GM19397 (cell line): ENCODE data around the gene KLHDC1.
"Not testable (repeated sequence)": the region's sequence is repeated elsewhere in the genome, so short reads cannot be mapped to it uniquely, and the experiment has no call there.

Experiments
- ATAC-seq: cut with Tn5 transposase; IDR thresholded peaks from one replicate; pipeline ENCODE4 v1.9.1; 2021; ENCODE audit warnings: mild to moderate bottlenecking, moderate library complexity; ENCODE audit not compliant: unreplicated experiment

KLHDC1 gene, protein sequence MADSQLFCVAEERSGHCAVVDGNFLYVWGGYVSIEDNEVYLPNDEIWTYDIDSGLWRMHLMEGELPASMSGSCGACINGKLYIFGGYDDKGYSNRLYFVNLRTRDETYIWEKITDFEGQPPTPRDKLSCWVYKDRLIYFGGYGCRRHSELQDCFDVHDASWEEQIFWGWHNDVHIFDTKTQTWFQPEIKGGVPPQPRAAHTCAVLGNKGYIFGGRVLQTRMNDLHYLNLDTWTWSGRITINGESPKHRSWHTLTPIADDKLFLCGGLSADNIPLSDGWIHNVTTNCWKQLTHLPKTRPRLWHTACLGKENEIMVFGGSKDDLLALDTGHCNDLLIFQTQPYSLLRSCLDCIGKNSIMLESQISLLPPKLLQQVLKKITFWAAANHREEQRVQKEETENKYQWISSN

DNA sequence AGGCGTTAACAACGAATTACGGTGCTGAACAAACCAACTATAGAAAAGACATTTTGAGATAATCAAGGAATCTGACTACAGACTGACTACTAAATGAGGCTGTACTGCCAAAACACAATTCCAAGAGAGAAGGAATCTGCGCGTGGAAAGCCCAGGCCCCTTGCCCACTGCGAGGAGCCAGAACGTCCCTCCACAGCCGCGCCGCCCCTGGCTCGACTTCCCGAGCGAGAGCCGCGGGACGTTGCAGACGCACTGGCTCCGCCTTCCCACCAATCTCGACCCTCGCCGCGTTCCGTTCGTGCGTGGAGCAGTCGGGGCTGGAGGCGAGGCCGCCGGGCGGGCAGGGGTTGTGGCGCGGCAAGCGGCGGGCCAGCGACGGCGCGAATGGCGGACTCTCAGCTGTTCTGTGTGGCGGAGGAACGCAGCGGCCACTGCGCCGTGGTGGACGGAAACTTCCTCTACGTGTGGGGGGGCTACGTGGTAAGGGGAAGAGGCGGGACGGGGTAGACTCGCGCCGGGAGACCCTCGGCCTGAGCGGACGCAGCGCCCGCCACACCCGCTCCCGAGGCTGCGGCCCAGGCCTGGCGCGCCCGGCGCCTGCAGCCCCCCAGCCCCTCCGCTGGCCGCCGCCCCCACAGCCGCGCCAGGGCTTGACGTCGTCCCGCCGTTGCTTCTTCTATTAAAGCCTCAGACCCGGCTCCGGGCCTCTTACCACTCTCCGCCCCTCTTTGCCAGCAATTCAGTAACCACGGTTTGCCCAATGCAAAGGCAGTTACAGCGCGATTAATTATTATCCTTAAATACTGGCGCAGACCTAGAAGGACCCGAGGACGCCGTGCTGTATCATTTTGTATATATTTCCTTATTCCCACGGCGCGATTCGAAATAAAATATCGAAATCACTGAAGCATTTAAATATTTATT lies at the start of gene KLHDC1:
TSS of gene KLHDC1 (plus strand) at position 310 of the 924 bp plus-strand sequence. CDS start at position 385, 75 bp downstream.
- peak; percentile 61 for ATAC-seq

DNA sequence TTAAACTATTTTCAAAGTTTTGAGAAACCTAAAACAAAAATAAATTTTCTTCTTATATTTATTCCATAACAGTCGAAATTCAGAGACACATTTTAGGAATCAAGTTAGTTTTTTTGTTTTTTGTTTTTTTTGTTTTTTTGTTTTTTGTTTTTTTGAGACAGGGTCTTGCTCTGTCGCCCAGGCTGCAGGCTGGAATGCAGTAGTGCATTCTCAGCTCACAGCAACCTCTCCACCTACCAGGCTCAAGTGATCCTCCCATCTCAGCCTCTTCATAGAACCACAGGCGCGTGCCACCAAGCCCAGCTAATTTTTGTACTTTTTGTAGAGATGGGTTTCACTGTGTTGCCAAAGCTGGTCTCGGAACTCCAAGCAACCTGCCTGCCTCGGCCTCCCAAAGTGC lies 39.4 kb upstream of the KLHDC1 start:
- no peak for ATAC-seq

DNA sequence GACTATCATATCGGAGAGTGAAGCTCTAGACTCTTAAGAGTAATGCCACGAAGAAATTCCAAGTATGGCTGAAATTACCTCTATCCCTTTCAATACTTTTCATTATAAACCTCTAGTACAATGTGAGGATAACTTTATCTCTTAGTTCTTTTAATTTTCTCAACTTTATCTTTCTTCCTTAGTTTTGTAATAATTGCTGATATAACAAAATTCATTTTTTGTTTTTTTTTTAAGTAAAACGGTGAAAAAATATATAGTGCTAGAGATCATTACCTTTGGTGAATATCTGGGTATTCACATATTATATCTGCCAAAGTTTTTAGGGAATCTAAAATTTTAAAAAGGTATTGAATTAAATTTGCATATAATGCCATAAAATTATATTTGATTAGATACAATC lies 38.4 kb upstream of the KLHDC1 start:
- no peak for ATAC-seq

DNA sequence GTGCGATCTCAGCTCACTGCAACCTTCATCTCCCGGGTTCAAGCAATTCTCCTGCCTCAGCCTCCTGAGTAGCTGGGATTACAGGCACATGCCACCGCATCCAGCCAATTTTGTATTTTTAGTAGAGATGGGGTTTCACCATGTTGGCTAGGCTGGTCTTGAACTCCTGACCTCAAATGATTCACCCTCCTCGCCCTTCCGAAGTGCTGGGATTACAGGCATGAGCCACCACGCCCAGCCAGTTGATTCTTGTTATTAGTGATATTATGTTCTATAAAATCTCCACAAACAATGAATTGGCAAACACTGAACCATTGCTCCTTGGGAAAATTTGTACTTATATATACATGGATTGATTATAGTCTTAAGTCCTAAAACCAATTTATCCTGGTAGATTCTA lies 35.4 kb upstream of the KLHDC1 start:
- ATAC-seq, result not testable (repeated sequence)

DNA sequence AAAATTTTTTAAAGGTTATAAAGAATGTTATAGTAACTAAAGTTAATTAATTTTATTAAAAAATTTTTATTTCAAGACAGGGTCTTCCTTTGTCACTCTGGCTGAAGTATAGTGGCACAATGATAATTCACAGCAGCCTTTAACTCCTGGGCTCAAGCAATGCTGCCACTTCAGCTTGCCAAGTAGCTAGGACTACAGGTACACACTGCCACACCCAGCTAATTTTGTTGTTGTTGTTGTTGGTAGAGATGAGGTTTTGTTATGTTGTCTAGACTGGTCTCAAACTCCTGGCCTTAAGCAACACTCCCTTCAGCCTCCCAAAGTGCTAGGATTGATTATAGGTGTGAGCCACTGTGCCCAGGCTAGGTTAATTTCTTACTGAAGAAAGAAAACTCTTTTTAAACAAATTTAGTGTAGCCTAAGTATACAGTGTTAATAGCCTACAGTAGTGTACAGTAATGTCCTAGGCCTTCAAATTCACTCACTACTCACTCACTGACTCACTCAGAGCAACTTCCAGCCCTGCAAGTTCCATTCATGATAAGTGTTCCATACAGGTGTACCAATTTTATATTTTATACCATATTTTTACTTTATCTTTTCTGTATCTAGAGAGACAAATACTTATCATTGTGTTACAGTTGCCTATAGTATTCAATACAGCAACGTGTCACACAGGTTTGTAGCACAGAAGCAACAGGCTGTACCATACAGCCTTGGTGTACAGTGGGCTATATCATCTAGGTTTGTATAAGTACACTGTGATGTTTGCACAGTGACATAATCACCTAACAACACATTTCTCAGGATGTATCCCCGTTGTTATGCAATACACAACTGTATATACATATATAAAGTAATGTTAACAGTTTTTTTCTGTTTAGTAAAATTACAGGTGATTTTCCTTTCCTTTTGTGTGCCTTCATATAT lies 33.1 kb upstream of the KLHDC1 start:
- ATAC-seq, result no peak

DNA sequence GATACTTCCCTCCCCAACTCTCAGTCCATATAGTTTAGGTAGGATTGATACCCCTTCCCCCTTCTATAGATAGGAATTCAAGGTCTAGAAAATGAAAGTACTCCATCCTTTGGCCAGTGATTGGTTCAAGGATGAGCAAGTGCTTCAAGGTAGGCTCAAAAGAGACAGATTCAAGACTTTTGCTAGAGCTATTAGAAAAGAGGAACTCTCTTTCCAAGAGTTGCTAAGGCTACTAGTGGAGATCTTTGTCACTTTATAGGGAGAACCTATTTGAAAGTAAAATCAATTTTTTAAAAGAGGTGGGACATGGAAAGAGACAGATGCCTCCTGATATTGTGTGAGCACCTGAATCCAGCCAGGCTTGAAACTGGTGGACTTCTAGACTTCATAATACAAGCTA lies 22.4 kb upstream of the KLHDC1 start:
- no peak for ATAC-seq

DNA sequence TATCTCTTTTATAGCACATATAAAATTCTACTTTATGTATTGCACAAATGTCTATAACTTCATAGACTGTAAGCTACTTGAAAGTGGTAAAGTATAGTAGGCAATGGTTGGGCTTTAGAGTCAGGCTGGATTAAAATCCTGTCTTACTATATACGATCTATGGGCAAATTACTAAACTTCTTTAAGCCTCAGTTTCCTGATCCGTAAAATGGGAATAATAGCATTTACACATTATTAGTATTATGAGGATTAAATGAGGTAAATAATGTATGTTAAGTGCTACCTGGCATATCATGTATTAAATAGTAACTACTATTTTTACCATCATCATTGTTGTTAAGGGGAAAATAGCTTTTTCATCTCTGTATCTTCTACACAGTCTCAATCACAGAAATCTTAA lies 19.3 kb upstream of the KLHDC1 start:
- ATAC-seq, result no peak

DNA sequence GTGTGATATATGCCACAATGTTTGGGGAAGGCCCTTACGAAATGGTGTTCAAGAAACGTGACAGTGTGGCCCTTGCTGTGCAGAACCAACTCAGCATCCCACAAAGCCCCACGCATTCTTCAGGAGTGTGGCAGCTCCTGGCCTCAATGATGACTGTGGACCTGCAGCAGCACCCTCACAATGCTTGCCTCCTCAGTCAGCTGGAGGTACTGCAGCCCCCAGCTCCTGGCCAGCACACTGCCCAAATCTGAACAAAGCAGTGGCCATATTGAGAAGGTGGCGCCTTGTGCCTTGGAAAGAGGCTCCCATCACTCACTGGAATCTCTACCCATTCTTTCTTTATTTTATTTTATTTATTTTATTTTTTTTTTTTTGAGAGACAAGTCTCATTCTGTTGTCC lies 15.3 kb upstream of the KLHDC1 start:
- no peak for ATAC-seq

DNA sequence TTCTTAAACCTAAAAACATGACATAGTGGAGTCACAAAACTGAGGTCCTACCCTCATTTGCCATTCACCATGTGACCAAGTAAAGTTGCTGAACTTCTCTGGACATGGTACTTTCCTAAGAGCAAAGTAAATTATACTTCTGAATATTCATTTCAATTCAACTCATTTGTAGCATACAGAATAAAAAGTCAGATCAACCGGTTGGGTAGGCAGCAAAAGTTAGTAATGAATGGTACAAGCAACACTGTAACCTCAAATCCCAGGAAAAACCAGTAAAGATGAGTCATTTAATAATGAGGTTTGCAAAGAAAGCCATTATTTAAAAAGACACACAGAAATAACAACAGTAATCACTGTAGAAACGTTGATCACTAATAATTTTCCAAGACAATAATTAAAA lies 13.6 kb upstream of the KLHDC1 start:
- ATAC-seq, result no peak

DNA sequence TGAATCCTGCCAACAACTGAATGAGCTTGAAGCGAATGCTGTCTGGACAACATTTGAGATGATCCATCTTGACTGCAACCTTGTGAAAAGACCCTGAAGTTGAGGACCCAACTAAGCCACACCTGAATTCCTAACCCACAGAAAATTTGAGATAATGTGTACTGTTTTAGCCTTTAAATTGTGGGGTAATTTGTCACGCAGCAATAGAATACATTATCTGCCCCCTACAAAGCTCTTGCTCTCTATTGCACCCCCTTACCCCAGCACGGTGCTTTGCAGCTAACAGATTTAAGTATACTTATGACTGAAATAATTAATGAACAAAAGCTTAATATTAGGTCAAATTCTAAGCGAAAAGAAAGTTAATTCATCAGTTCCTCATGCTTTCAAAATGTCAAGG lies 6.5 kb upstream of the KLHDC1 start:
- no peak for ATAC-seq

DNA sequence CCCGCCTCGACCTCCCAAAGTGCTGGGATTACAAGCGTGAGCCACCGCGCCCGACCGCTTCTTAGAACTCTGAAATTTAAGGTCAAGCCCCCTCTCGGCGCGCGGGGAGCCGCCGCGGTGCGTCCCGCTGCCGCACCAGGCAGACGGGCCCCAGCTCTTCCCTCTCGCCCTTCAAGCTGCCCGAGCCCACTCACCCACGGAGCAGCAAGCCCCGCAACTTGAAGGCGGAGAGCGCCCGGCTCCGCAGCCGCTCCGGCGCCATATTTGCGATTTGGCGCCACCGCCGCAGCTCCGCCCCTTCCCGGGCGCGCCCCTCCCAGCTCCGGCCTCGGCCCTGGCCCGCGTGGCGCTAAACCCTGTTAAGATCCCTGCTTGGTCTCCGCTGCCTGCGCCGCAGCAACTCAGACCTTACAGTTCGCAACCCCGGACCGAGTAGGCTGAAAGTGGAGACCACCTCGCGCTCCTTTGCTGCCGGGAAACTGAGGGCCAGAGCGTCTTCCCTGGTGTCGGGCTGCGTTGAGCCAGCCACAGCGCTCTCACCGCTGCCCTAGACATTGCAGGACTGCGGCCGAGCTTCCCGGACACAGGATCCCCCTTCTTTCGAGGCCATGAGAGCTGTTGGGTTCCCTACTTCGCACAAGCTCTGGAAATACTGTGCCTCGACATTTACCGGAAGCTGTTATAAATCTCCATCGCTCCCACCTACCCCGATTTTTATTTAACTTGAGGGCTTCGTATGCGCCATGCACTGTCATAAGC lies 4.8 kb upstream of the KLHDC1 start, which contains the start of gene POLE2:
TSS of gene POLE2 (minus strand) at position 273 of the 759 bp plus-strand sequence. CDS start at position 262, 11 bp downstream.
- ATAC-seq, result peak; percentile 90

DNA sequence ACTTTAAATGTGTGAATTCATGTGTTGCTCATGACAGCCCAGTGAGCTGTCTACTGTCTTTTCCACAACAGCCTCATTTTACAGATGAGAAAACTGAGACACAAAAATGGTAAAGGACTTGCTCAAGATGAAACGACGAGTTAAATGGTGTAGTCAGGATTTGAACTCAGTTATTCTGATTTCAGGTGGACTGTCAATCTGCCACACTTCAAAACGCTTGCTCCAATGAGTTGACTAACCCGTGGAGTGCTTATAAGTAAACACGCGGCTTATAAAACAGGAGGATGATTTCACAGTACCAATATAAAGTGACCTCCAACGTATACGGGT lies 4.3 kb upstream of the KLHDC1 start:
- no peak for ATAC-seq

DNA sequence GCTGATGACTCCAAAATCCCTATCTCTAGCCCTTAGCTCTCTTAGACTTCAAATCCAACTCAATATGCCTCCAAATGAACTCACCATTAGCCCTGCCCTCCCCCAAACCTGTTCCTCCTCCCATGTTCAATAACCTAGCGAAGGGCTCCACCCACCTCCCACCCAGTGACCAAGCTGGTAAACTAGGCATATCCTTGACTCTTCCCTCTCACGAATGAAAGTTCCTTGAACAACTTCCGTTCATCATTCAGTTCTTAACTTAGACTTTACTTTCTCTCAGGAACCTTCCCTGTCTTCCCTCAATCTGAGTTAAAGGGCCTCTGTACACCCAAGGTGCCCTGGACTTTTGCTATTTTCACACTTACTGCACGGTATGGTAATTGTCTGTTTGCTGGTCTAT lies 1.9 kb upstream of the KLHDC1 start:
- no peak for ATAC-seq

DNA sequence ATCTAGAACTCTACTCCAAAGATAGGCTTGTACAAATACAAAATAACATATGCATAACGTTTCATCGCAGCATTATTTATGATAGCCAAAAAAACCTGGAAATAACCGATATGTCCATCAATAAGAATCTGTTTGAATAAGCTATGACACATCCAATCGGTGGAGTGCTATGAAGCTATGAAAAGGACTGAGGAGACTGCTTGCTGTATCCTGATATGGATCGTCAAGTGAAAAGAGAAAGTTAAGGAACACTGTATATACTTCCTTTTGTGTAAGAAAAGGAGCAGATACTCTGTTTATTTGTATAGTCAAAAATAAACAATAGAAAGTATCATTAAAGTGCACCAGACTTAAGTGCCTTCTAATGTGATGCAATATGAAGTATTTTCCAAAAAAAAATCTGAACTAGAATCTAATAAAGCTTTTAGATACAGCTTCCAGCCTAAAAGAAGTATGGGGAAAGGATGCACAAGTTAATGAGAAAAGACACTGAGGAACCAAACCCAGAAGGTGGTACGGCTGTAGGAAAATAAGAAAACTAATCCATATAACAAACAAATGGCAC lies 645 bp upstream of the KLHDC1 start:
- ATAC-seq, result no peak

DNA sequence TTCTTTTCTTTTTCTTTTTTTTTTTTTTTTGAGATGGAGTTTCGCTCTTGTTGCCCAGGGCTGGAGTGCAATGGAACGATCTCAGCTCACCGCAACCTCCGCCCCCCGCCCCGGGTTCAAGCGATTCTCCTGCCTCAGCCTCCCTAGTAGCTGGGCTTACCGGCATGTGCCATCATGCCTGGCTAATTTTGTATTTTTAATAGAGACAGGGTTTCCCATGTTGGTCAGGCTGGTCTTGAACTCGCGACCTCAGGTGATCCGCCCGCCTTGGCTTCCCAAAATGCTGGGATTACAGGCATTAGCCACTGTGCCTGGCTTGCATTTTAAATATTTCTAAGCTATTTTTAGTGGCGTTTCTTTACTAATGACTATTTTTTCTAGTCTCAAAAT lies 810 bp downstream of the KLHDC1 start:
- not testable (repeated sequence) for ATAC-seq

DNA sequence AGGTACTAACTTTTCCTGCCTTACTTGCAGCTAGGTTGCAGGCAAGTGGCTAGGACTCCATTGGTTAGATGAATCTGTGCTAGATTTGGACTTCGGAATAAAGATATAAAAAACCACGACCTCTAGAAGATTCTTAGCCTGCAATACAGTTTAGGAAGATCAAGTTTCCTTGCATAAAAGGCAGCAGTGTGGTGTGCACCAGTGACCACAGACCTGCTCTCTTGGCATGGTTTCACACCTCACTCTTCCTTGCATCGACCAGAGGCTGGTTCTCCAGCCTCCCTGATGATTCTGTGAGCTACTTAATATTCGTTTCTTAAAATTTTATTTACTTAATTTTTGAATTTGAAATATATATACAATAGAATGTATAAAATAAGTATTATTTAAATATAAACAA lies 9.8 kb downstream of the KLHDC1 start:
- ATAC-seq, result no peak

DNA sequence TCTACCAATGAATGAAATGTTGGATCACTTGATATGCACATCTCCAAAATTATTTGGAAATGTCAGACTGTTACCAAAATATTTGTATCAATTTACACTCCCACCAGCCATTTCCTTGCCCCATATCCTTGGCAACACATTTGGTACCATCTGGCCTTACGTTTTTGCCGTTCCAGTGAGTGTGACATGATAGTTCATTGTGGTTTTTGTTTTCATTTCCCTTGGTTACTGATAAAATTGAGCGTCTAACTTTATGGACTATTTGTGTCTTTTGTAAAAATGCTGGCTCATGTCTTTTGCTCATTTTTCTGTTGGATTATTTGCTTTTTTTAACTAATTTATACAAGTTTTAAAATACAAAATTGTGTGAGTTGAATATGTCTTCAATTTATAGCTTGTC lies 11.0 kb downstream of the KLHDC1 start:
- no peak for ATAC-seq

DNA sequence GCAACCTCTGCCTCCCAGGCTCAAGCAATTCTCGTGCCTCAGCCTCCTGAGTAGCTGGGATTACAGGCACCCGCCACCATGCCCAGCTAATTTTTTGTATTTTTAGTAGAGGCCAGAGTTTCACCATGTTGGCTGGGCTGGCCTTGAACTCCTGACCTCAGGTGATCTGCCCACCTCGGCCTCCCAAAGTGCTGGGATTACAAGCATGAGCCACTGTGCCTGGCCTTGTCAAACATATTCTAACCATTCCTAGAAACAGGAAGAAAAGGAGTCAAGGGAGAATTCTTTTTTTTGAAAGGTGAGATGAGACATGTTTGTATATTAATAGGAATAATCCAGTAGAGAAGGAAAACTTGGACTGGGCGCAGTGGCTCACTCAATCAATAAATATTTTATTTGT lies 11.6 kb downstream of the KLHDC1 start:
- not testable (repeated sequence) for ATAC-seq

DNA sequence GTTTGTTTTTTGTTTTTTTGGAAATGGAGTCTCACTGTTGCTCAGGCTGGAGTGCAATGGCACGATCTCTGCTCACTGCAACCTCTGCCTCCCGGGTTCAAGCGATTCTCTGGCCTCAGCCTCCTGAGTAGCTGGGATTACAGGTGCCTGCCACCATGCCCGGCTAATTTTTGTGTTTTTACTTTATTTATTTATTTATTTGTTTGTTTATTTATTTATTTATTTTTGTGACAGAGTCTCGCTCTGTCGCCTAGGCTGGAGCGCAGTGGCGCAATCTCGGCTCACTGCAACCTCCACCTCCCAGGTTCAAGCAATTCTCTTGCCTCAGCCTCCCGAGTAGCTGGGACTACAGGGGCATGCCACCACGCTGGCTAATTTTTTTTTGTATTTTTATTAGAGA lies 18.1 kb downstream of the KLHDC1 start:
- not testable (repeated sequence) for ATAC-seq

DNA sequence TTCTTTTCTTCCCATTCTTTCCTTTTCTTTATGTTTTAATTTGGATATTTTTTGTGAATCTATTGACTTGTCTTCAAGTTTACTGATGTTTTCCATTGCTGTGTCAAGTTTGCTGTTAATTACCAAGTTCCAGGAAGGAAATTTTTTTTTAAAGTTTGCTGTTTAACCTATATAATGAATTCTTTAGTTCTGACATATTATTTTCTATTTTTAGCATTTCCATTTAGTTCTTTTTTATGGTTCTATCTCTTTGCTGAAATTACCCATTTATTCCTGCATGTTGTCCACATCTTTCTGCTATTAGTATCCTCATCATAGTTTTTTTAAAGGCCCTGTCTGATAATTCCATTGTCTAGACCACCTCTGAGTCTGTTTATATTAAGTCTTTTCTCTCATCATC lies 27.8 kb downstream of the KLHDC1 start:
- no peak for ATAC-seq
